Lower leg skin (tissue), 3 donors: Measurements from ENCODE around the gene SDCCAG8.

Experiments
- POLR2A ChIP-seq, 2 donors: fragments of 450-650 bp; IDR thresholded peaks; one replicate each; pipeline ENCODE4 v1.6.1; 2016 to 2017; ENCODE audit warnings: antibody characterized with exemption in 2 of 2, mild to moderate bottlenecking in 1 of 2, moderate library complexity in 1 of 2
- TF ChIP-seq, protein P1 (sequence below), 3 donors: fragments of 450-650 bp; IDR thresholded peaks; one replicate each; pipeline ENCODE4 v1.5.1; 2016; ENCODE audit warnings: antibody characterized with exemption in 3 of 3, mild to moderate bottlenecking in 3 of 3, moderate library complexity in 2 of 3

DNA sequence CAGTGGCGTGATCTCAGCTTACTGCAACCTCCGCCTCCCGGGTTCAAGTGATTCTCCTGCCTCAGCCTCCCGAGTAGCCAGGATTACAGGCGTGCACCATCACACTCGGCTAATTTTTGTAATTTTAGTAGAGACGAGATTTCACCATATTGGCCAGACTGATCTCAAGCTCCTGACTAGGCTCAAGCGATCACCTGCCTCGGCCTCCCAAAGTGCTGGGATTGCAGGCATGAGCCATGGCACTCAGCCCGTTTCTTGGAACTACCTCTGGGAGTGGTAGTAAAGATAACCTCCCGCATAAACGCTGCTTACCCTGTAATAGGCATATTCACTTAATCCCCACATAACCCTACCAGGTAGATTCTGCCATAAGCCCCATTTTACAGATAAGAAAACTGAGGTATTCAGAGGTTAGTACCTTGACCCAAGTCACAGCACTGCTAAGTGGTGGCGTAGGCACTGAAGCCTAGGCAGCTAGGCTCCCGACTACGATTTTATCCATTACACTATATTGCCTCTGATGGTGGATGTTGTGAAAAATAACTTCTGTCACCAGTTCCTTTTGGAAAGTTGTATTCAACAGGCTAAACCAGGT lies 143.8 kb downstream of the SDCCAG8 start:
- TF ChIP-seq, protein P1, sequence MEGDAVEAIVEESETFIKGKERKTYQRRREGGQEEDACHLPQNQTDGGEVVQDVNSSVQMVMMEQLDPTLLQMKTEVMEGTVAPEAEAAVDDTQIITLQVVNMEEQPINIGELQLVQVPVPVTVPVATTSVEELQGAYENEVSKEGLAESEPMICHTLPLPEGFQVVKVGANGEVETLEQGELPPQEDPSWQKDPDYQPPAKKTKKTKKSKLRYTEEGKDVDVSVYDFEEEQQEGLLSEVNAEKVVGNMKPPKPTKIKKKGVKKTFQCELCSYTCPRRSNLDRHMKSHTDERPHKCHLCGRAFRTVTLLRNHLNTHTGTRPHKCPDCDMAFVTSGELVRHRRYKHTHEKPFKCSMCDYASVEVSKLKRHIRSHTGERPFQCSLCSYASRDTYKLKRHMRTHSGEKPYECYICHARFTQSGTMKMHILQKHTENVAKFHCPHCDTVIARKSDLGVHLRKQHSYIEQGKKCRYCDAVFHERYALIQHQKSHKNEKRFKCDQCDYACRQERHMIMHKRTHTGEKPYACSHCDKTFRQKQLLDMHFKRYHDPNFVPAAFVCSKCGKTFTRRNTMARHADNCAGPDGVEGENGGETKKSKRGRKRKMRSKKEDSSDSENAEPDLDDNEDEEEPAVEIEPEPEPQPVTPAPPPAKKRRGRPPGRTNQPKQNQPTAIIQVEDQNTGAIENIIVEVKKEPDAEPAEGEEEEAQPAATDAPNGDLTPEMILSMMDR (IDR thresholded peaks at IDR 0.05), result no peak
- no peak for TF ChIP-seq POLR2A (IDR thresholded peaks at IDR 0.05)
